Measurements from ENCODE around the gene SERPINH1. TPM values are rescaled to one million over a fixed set of nuclear protein-coding genes. Genes with fewer than 3 reads are reported as not detected.

Gene SERPINH1
- polyA plus RNA-seq, 4 donors: 8.1 to 151 (median 33.6) TPM

GRCh38 chr11:75589051-75589450, 27.0 kb downstream of the SERPINH1 start:
- WGBS, 3 donors: 81 to 88% (median 86%) methylated on average over 7 of the region's 7 CpGs
- no peak overlapping the region for H3K4me3 ChIP-seq (ENCODE audit: low read depth in 1 of 3, low read length in 3 of 3)
- H3K27me3 ChIP-seq (ENCODE audit: control insufficient read depth in 3 of 3, insufficient read depth in 3 of 3, low read length in 3 of 3): no peaks in the 10 kb centered on the region
- peaks cover 0 to 16% of the 10 kb centered on the region in 2 donors for H3K9me3 ChIP-seq (ENCODE audit: control insufficient read depth in 2 of 2, insufficient read depth in 1 of 2, low read depth in 1 of 2, low read length in 1 of 2)
- peak overlapping the region in 1 of 3 donors; percentile 60 for H3K27ac ChIP-seq (ENCODE audit: low read depth in 1 of 3, low read length in 2 of 3)
- H3K36me3 ChIP-seq (ENCODE audit: control insufficient read depth in 3 of 3, insufficient read depth in 2 of 3, low read depth in 1 of 3, low read length in 3 of 3): no peaks in the 10 kb centered on the region
- H3K4me1 ChIP-seq (ENCODE audit: control insufficient read depth in 3 of 3, insufficient read depth in 2 of 3, low read depth in 1 of 3, low read length in 2 of 3): peaks cover 0 to 35% (median 4%) of the 10 kb centered on the region in 3 donors
- no peak for FAIRE-seq
- no peak for DNase-seq

GRCh38 chr11:75589933-75590332, 27.9 kb downstream of the SERPINH1 start:
- Histone ChIP-seq H3K36me3 (ENCODE audit: control insufficient read depth in 3 of 3, insufficient read depth in 2 of 3, low read depth in 1 of 3, low read length in 3 of 3) (no peaks in the 10 kb centered on the region), H3K9me3 (ENCODE audit: control insufficient read depth in 2 of 2, insufficient read depth in 1 of 2, low read depth in 1 of 2, low read length in 1 of 2) (peaks cover 0 to 16% of the 10 kb centered on the region in 2 donors), H3K27ac (ENCODE audit: low read depth in 1 of 3, low read length in 2 of 3) (no peak overlapping the region), H3K4me1 (ENCODE audit: control insufficient read depth in 3 of 3, insufficient read depth in 2 of 3, low read depth in 1 of 3, low read length in 2 of 3) (peaks cover 0 to 33% (median 4%) of the 10 kb centered on the region in 3 donors), H3K4me3 (ENCODE audit: low read depth in 1 of 3, low read length in 3 of 3) (no peak overlapping the region), H3K27me3 (ENCODE audit: control insufficient read depth in 3 of 3, insufficient read depth in 3 of 3, low read length in 3 of 3) (no peaks in the 10 kb centered on the region)
- 48 to 64% (median 61%) methylated on average over 2 of the region's 2 CpGs for WGBS, 3 donors
- FAIRE-seq (no peak), DNase-seq (no peak)

GRCh38 chr11:75591371-75591770, 29.3 kb downstream of the SERPINH1 start:
- no peak for FAIRE-seq
- H3K27me3 ChIP-seq (ENCODE audit: control insufficient read depth in 3 of 3, insufficient read depth in 3 of 3, low read length in 3 of 3): no peaks in the 10 kb centered on the region
- DNase-seq: no peak
- H3K9me3 ChIP-seq (ENCODE audit: control insufficient read depth in 2 of 2, insufficient read depth in 1 of 2, low read depth in 1 of 2, low read length in 1 of 2): peaks cover 0 to 16% of the 10 kb centered on the region in 2 donors
- H3K27ac ChIP-seq (ENCODE audit: low read depth in 1 of 3, low read length in 2 of 3): no peak overlapping the region
- 86 to 89% (median 89%) methylated on average over 8 of the region's 8 CpGs for WGBS, 3 donors
- peaks cover 0 to 33% (median 4%) of the 10 kb centered on the region in 3 donors for H3K4me1 ChIP-seq (ENCODE audit: control insufficient read depth in 3 of 3, insufficient read depth in 2 of 3, low read depth in 1 of 3, low read length in 2 of 3)
- no peaks in the 10 kb centered on the region for H3K36me3 ChIP-seq (ENCODE audit: control insufficient read depth in 3 of 3, insufficient read depth in 2 of 3, low read depth in 1 of 3, low read length in 3 of 3)
- no peak overlapping the region for H3K4me3 ChIP-seq (ENCODE audit: low read depth in 1 of 3, low read length in 3 of 3)

GRCh38 chr11:75591966-75592365, 29.9 kb downstream of the SERPINH1 start:
- Histone ChIP-seq H3K27me3 (ENCODE audit: control insufficient read depth in 3 of 3, insufficient read depth in 3 of 3, low read length in 3 of 3) (no peaks in the 10 kb centered on the region), H3K4me3 (ENCODE audit: low read depth in 1 of 3, low read length in 3 of 3) (no peak overlapping the region), H3K27ac (ENCODE audit: low read depth in 1 of 3, low read length in 2 of 3) (no peak overlapping the region), H3K4me1 (ENCODE audit: control insufficient read depth in 3 of 3, insufficient read depth in 2 of 3, low read depth in 1 of 3, low read length in 2 of 3) (peaks cover 0 to 37% (median 4%) of the 10 kb centered on the region in 3 donors), H3K36me3 (ENCODE audit: control insufficient read depth in 3 of 3, insufficient read depth in 2 of 3, low read depth in 1 of 3, low read length in 3 of 3) (no peaks in the 10 kb centered on the region), H3K9me3 (ENCODE audit: control insufficient read depth in 2 of 2, insufficient read depth in 1 of 2, low read depth in 1 of 2, low read length in 1 of 2) (peaks cover 0 to 15% of the 10 kb centered on the region in 2 donors)
- DNase-seq (no peak), FAIRE-seq (no peak)
- 78 to 79% (median 79%) methylated on average over 6 of the region's 6 CpGs for WGBS, 3 donors

- Histone ChIP-seq H3K27me3 (ENCODE audit: control insufficient read depth in 3 of 3, insufficient read depth in 3 of 3, low read length in 3 of 3) (no peaks in the 10 kb centered on the region), H3K4me1 (ENCODE audit: control insufficient read depth in 3 of 3, insufficient read depth in 2 of 3, low read depth in 1 of 3, low read length in 2 of 3) (peaks cover 0 to 35% (median 4%) of the 10 kb centered on the region in 3 donors), H3K36me3 (ENCODE audit: control insufficient read depth in 3 of 3, insufficient read depth in 2 of 3, low read depth in 1 of 3, low read length in 3 of 3) (no peaks in the 10 kb centered on the region), H3K27ac (ENCODE audit: low read depth in 1 of 3, low read length in 2 of 3) (no peak overlapping the region), H3K9me3 (ENCODE audit: control insufficient read depth in 2 of 2, insufficient read depth in 1 of 2, low read depth in 1 of 2, low read length in 1 of 2) (peaks cover 0 to 8% of the 10 kb centered on the region in 2 donors), H3K4me3 (ENCODE audit: low read depth in 1 of 3, low read length in 3 of 3) (no peak overlapping the region)
- FAIRE-seq: no peak
- peak in 1 of 2 donors; percentile 47 for DNase-seq
- WGBS, 3 donors: 2 to 53% (median 31%) methylated on average over 2 of the region's 2 CpGs
Observed at GRCh38 chr11:75592715-75593114, 30.7 kb downstream of the SERPINH1 start.

GRCh38 chr11:75593286-75593915, 31.3 kb downstream of the SERPINH1 start:
- Histone ChIP-seq H3K27me3 (ENCODE audit: control insufficient read depth in 3 of 3, insufficient read depth in 3 of 3, low read length in 3 of 3) (no peaks in the 10 kb centered on the region), H3K27ac (ENCODE audit: low read depth in 1 of 3, low read length in 2 of 3) (peak overlapping the region in 1 of 3 donors; percentile 42), H3K36me3 (ENCODE audit: control insufficient read depth in 3 of 3, insufficient read depth in 2 of 3, low read depth in 1 of 3, low read length in 3 of 3) (no peaks in the 10 kb centered on the region), H3K4me1 (ENCODE audit: control insufficient read depth in 3 of 3, insufficient read depth in 2 of 3, low read depth in 1 of 3, low read length in 2 of 3) (peaks cover 0 to 31% (median 4%) of the 10 kb centered on the region in 3 donors), H3K4me3 (ENCODE audit: low read depth in 1 of 3, low read length in 3 of 3) (no peak overlapping the region), H3K9me3 (ENCODE audit: control insufficient read depth in 2 of 2, insufficient read depth in 1 of 2, low read depth in 1 of 2, low read length in 1 of 2) (peaks cover 0 to 4% of the 10 kb centered on the region in 2 donors)
- DNase-seq: peak; percentile 43 to 76
- WGBS, 3 donors: 9 to 42% (median 15%) methylated on average over 2 of the region's 2 CpGs
- no peak for FAIRE-seq

- FAIRE-seq (no peak), DNase-seq (no peak)
- H3K9me3 ChIP-seq (ENCODE audit: control insufficient read depth in 2 of 2, insufficient read depth in 1 of 2, low read depth in 1 of 2, low read length in 1 of 2): no peaks in the 10 kb centered on the region
- H3K36me3 ChIP-seq (ENCODE audit: control insufficient read depth in 3 of 3, insufficient read depth in 2 of 3, low read depth in 1 of 3, low read length in 3 of 3): no peaks in the 10 kb centered on the region
- no peak overlapping the region for H3K27ac ChIP-seq (ENCODE audit: low read depth in 1 of 3, low read length in 2 of 3)
- WGBS, 3 donors: 80 to 84% (median 83%) methylated on average over 6 of the region's 6 CpGs
- H3K4me3 ChIP-seq (ENCODE audit: low read depth in 1 of 3, low read length in 3 of 3): no peak overlapping the region
- H3K27me3 ChIP-seq (ENCODE audit: control insufficient read depth in 3 of 3, insufficient read depth in 3 of 3, low read length in 3 of 3): no peaks in the 10 kb centered on the region
- H3K4me1 ChIP-seq (ENCODE audit: control insufficient read depth in 3 of 3, insufficient read depth in 2 of 3, low read depth in 1 of 3, low read length in 2 of 3): peaks cover 0 to 28% (median 1%) of the 10 kb centered on the region in 3 donors
Observed at GRCh38 chr11:75594211-75594610, 32.2 kb downstream of the SERPINH1 start.

- Histone ChIP-seq H3K4me3 (ENCODE audit: low read depth in 1 of 3, low read length in 3 of 3) (no peak overlapping the region), H3K9me3 (ENCODE audit: control insufficient read depth in 2 of 2, insufficient read depth in 1 of 2, low read depth in 1 of 2, low read length in 1 of 2) (no peaks in the 10 kb centered on the region), H3K27me3 (ENCODE audit: control insufficient read depth in 3 of 3, insufficient read depth in 3 of 3, low read length in 3 of 3) (no peaks in the 10 kb centered on the region), H3K36me3 (ENCODE audit: control insufficient read depth in 3 of 3, insufficient read depth in 2 of 3, low read depth in 1 of 3, low read length in 3 of 3) (no peaks in the 10 kb centered on the region), H3K4me1 (ENCODE audit: control insufficient read depth in 3 of 3, insufficient read depth in 2 of 3, low read depth in 1 of 3, low read length in 2 of 3) (peaks cover 0 to 28% (median 0%) of the 10 kb centered on the region in 3 donors), H3K27ac (ENCODE audit: low read depth in 1 of 3, low read length in 2 of 3) (no peak overlapping the region)
- DNase-seq (no peak), FAIRE-seq (no peak)
- 68 to 98% (median 92%) methylated on average over 2 of the region's 2 CpGs for WGBS, 3 donors
Observed at GRCh38 chr11:75595429-75595828, 33.4 kb downstream of the SERPINH1 start.

- H3K4me3 ChIP-seq (ENCODE audit: low read depth in 1 of 3, low read length in 3 of 3): no peak overlapping the region
- no peak overlapping the region for H3K27ac ChIP-seq (ENCODE audit: low read depth in 1 of 3, low read length in 2 of 3)
- 32 to 67% (median 49%) methylated on average over 4 of the region's 4 CpGs for WGBS, 3 donors
- no peaks in the 10 kb centered on the region for H3K9me3 ChIP-seq (ENCODE audit: control insufficient read depth in 2 of 2, insufficient read depth in 1 of 2, low read depth in 1 of 2, low read length in 1 of 2)
- DNase-seq (peak in 1 of 2 donors; percentile 51), FAIRE-seq (no peak)
- H3K4me1 ChIP-seq (ENCODE audit: control insufficient read depth in 3 of 3, insufficient read depth in 2 of 3, low read depth in 1 of 3, low read length in 2 of 3): peaks cover 0 to 28% (median 0%) of the 10 kb centered on the region in 3 donors
- no peaks in the 10 kb centered on the region for H3K36me3 ChIP-seq (ENCODE audit: control insufficient read depth in 3 of 3, insufficient read depth in 2 of 3, low read depth in 1 of 3, low read length in 3 of 3)
- no peaks in the 10 kb centered on the region for H3K27me3 ChIP-seq (ENCODE audit: control insufficient read depth in 3 of 3, insufficient read depth in 3 of 3, low read length in 3 of 3)
Observed at GRCh38 chr11:75596914-75597313, 34.9 kb downstream of the SERPINH1 start.

All from small intestine (tissue), 7 donors.